Stimulated activated effector memory CD8-positive, alpha-beta T cell treated with anti-CD3 and anti-CD28 coated beads, Interleukin-12 subunit alpha, Interleukin-12 subunit beta, amount 100 ng/mL, for 72 hours (primary cell): Measurements from ENCODE around the gene CNTNAP2.

ENCODE experiments used
- ATAC-seq: fragments of 150-1000 bp; cut with Tn5 transposase; 2 replicates; pipeline ENCODE4 v1.10.0; 2021
- DNase-seq, 2 donors: peaks; one replicate each; pipeline ENCODE4 v3.0.0; 2021 to 2022; ENCODE audit warnings: low spot score in 2 of 2
- H3K27ac Mint-ChIP-seq: one replicate; pipeline ENCODE4 v1.8.0; 2022; ENCODE audit warnings: mild to moderate bottlenecking, mixed read lengths
- H3K36me3 Mint-ChIP-seq: one replicate; pipeline ENCODE4 v1.8.0; 2022; ENCODE audit warnings: mild to moderate bottlenecking, mixed read lengths
- H3K4me1 Mint-ChIP-seq: one replicate; pipeline ENCODE4 v1.8.0; 2022; ENCODE audit warnings: mixed read lengths
- H3K4me3 Mint-ChIP-seq: one replicate; pipeline ENCODE4 v1.8.0; 2022; ENCODE audit warnings: mild to moderate bottlenecking, mixed read lengths
- H3K9me3 Mint-ChIP-seq: one replicate; pipeline ENCODE4 v1.8.0; 2022; ENCODE audit warnings: mixed read lengths

The CNTNAP2 gene

DNA sequence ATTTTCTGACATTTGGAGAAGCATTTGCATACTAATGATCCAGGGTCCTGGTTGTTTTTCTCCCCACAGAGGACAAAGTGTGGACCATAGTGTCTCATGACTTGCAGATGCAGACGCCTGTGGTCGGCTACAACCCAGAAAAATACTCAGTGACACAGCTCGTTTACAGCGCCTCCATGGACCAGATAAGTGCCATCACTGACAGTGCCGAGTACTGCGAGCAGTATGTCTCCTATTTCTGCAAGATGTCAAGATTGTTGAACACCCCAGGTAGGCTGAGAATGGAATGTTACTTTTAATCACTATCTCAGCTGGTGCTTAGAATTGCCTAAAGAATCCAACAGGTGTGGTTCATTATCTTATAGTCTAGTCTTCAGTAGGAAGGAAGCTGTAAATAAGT, 1522.4 kb downstream of the CNTNAP2 start:
- no peak overlapping the region for H3K27ac Mint-ChIP-seq
- no peak for DNase-seq

DNA sequence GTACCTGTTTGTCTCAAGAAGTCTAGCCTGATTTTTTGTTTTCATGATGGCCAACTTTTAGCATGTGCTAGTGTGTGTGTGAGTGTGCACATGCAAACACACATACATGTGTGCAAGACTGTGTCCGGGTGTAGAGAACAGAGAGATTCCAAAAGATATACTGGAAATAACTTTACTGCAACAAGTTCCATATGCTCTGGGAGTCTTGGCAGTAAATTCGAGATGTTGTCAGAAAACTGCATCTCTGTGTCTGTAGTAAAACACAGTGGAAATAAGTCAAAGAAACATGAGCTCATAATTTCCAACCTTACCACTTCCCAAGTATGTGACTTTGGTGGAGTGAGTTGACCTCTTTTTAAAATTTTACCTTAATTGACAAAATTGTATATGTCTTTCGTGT, 1523.2 kb downstream of the CNTNAP2 start:
- ATAC-seq = no peak
- no peaks in the 10 kb centered on the region for H3K36me3 Mint-ChIP-seq

More for the DNA sequence above, 1522.4 kb downstream of the CNTNAP2 start:
- Mint-ChIP-seq H3K4me3 (no peak overlapping the region), H3K36me3 (no peaks in the 10 kb centered on the region), H3K9me3 (peaks cover 22% of the 10 kb centered on the region), H3K4me1 (no peaks in the 10 kb centered on the region)
- no peak for ATAC-seq

DNA sequence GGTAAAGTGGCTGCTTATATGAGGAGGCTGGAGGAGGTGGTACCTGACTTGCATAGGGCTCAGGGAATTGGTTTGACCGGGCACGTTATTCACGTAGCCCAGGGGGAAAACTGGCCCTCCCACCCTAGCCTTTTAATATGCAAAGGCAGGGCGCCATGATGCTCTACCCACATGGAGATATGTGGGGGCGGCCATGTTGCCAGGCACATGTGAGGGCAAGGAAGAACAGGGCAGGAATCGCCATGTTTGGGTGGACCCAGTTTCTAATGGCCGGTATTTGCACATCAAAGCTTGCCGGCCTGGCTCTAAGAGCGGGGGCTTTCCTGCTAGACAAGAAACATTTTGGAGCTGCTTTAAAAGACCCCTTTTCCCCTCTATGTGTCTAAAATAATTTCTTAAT, 1524.2 kb downstream of the CNTNAP2 start:
- H3K4me1 Mint-ChIP-seq = no peaks in the 10 kb centered on the region
- no peak for ATAC-seq

More for the DNA sequence above, 1523.2 kb downstream of the CNTNAP2 start:
- Mint-ChIP-seq H3K27ac (no peak overlapping the region), H3K9me3 (peaks cover 20% of the 10 kb centered on the region), H3K4me3 (no peak overlapping the region), H3K4me1 (no peaks in the 10 kb centered on the region)
- no peak for DNase-seq

DNA sequence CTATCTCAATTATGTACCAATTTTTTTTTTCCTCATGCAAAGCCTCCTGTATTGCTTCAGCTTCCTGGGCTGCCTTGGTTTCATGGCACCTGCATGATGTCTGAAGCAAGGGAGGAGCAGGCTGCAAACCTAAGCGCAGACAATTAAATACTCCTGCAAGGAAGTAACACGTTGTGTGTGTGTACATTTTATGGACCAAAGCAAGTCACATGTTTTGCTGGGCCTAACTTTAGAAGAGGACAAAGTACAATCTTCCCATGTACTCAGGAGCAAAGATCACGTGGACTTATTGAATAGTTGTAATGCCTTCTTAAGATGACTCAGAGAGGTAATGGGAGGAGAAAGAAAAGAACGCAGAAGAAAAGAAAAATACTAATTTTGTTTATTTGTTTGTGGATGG, 1530.0 kb downstream of the CNTNAP2 start:
- H3K4me1 Mint-ChIP-seq = no peaks in the 10 kb centered on the region
- no peaks in the 10 kb centered on the region for H3K36me3 Mint-ChIP-seq
- DNase-seq = no peak
- no peak overlapping the region for H3K27ac Mint-ChIP-seq
- H3K9me3 Mint-ChIP-seq = peaks cover 18% of the 10 kb centered on the region
- no peak overlapping the region for H3K4me3 Mint-ChIP-seq
- ATAC-seq = no peak

More for the DNA sequence above, 1524.2 kb downstream of the CNTNAP2 start:
- no peaks in the 10 kb centered on the region for H3K36me3 Mint-ChIP-seq
- no peak overlapping the region for H3K4me3 Mint-ChIP-seq
- no peak for DNase-seq
- no peak overlapping the region for H3K27ac Mint-ChIP-seq
- peaks cover 17% of the 10 kb centered on the region for H3K9me3 Mint-ChIP-seq

DNA sequence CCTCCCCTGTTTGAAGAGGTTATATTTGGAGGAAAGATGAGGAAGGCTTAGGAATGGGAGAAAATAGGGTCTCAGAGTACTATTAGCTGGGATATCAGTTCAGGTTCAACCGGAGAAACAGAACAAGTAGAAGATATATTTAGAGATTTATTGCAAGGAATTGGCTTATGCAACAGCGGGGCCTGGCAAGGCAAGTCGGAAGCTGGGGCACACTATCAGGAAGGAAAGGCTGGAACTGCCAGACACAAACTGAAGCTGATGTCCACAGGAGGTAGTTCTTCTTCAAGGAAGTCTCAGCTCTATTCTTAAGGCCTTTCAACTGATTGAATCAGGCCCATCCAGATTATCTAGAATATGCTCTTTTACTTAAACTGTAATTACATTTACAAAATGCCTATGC, 1534.4 kb downstream of the CNTNAP2 start:
- no peaks in the 10 kb centered on the region for H3K4me1 Mint-ChIP-seq
- DNase-seq = no peak
- no peak overlapping the region for H3K27ac Mint-ChIP-seq
- no peak for ATAC-seq
- no peak overlapping the region for H3K4me3 Mint-ChIP-seq
- no peaks in the 10 kb centered on the region for H3K36me3 Mint-ChIP-seq
- peaks cover 16% of the 10 kb centered on the region for H3K9me3 Mint-ChIP-seq

DNA sequence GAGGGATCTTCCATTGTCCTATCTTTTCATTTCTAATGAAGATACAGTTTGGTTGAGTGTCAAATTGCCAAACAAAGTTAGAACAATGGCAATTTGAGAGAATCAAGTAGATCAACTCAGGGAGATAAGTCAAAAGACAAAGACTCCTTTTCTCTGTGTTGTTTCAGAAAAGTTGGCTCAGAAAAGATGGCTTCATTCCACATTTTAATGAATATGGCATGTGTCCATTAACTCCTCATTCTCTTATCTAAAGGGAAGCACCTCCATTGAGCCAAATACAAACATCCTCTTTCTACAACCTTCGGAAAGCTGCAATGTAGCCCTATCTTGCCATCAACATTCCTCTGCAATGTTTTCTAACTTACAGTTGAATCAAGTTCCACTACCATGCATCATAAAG, 1535.0 kb downstream of the CNTNAP2 start:
- no peak overlapping the region for H3K4me3 Mint-ChIP-seq
- H3K27ac Mint-ChIP-seq = no peak overlapping the region
- peaks cover 18% of the 10 kb centered on the region for H3K9me3 Mint-ChIP-seq
- no peak for DNase-seq
- H3K36me3 Mint-ChIP-seq = no peaks in the 10 kb centered on the region
- ATAC-seq = no peak
- no peaks in the 10 kb centered on the region for H3K4me1 Mint-ChIP-seq

DNA sequence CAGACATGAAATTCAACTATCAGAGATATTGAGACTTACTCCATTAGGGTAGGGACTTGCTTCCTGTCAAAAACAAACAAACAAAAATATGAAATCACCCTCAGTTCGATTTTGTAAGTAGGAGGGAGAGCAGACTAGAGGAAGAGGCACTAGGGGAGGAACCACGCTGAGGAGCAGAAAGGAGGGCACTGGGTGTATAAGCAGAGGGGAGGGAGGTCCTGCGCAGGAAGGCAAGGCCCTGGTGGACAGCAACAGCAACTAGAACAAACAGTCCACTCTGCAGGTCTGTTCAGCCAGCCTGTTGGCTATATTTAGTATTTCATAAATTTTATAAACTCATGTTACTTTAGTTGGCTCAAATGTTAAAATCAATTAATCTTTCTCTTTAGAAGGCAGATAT, 1536.9 kb downstream of the CNTNAP2 start:
- no peak for DNase-seq
- H3K9me3 Mint-ChIP-seq = peaks cover 11% of the 10 kb centered on the region
- H3K36me3 Mint-ChIP-seq = no peaks in the 10 kb centered on the region
- ATAC-seq = no peak
- no peak overlapping the region for H3K4me3 Mint-ChIP-seq
- H3K4me1 Mint-ChIP-seq = no peaks in the 10 kb centered on the region
- H3K27ac Mint-ChIP-seq = no peak overlapping the region

DNA sequence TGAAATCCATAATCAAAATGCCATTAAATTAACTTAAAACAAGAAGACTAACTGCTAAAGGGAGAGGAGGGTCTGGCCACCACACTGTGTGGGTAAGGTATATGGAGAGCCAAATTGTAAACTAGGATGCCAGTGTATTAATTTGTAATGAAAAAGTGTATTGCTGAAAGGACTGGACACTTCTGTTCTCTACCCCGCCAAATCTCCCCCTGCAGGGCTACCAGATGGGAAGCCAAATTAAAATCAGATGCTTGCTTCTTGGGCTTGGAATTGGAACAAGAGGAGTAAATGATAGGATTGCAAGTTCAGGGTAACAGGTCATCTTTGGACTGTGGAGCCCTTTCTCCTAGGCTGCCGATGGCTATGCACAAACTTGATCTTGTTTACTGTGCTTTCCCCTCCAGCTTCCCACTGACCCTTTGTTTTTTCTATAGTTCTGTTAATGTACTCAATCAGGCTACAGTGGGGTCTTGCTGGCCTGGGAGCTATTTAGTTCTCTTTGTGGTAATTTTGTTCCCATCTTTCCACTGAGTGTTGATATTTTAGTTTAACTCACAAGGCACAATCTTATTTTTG, 1541.9 kb downstream of the CNTNAP2 start:
- Mint-ChIP-seq H3K4me3 (no peak overlapping the region), H3K36me3 (no peaks in the 10 kb centered on the region), H3K4me1 (no peaks in the 10 kb centered on the region), H3K27ac (no peak overlapping the region), H3K9me3 (peaks cover 14% of the 10 kb centered on the region)
- ATAC-seq (no peak), DNase-seq (no peak)

DNA sequence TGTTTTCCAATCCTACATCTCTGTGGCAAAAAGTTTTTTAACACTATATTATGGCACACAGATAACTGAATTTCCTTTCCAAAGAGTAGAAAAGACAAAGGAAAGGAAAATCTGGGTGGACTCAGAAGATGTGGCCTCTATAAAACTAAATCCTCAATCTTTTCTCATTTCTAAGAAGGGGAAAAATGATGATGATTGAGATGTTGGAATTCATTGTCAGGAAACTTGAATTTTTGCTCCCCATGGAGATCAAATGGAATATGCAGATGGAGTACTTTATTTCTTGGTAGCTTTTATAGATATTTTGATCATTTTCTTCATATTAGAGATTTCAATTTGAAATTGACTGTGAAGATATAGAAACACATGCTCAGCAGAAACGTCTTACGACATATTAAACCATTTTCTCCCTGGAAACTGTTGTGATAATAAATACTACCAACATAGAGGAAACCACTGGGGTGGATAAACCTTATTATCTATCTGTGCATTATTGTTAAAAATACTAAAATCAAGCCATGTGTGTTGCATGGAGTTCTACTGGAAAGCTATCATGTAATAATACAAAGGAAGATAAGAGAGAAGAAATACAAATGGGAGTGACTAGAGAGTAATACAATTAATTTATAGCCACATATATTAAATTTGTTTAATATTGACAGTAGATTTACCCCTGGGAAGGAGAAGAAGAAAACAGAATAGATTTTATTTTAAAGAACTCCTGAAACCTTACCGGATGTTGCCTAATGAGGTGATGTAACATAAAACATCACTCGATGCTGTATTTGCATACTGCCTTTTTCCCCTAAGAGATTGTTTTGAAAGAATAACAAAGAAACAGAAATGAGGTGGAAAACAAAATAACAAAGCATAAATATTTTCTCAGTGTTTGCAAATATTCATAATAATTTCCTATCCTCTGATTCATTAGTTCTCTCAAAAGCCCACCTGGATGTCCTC, 1542.7 kb downstream of the CNTNAP2 start:
- Mint-ChIP-seq H3K4me1 (no peaks in the 10 kb centered on the region), H3K4me3 (no peak overlapping the region), H3K27ac (no peak overlapping the region), H3K9me3 (peaks cover 14% of the 10 kb centered on the region), H3K36me3 (no peaks in the 10 kb centered on the region)
- ATAC-seq = no peak
- no peak for DNase-seq

DNA sequence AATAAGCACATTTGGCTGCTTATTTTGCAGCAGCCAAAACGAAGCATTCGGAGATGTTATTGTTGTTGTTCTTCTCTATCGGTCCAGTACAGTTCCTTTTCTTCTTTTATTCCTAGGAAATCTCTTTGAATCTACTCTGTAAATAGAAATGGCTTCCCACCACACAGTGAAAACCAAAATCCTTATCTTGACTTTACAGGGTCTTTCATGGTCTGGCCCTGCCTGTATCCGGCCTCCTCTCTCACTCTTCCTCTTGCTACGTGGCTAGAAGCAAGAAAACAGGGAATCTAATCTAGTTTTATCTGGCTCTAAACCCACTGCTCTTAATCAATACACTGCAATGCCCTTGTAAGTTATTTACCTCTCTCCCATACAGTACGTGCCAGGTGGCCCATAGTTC, 1547.9 kb downstream of the CNTNAP2 start:
- peaks cover 25% of the 10 kb centered on the region for H3K9me3 Mint-ChIP-seq
- H3K4me1 Mint-ChIP-seq = no peaks in the 10 kb centered on the region
- ATAC-seq (no peak), DNase-seq (no peak)
- H3K27ac Mint-ChIP-seq = no peak overlapping the region
- no peaks in the 10 kb centered on the region for H3K36me3 Mint-ChIP-seq
- H3K4me3 Mint-ChIP-seq = no peak overlapping the region

DNA sequence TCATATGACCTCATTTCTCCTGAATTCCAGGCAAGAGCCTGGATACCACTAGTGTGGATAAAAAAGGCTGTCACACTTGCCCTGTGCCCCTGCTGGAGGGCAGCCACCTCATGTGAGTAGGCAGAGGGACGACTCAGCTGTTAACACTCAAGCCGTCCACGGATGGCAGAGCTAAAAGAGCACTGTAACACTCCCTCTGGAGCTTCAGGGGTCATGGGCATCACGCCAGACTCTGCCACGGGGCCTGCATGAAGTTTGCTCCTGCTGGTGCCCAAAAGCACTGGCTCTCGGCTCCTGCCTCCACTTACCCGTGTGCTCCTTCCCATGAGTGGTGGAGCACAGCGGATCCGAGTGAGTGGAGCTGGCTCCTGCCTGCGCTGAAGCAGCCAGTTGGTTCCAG, 1554.2 kb downstream of the CNTNAP2 start:
- Mint-ChIP-seq H3K9me3 (peaks cover 12% of the 10 kb centered on the region), H3K4me3 (no peak overlapping the region), H3K4me1 (no peaks in the 10 kb centered on the region), H3K27ac (no peak overlapping the region), H3K36me3 (no peaks in the 10 kb centered on the region)
- ATAC-seq (no peak), DNase-seq (no peak)

DNA sequence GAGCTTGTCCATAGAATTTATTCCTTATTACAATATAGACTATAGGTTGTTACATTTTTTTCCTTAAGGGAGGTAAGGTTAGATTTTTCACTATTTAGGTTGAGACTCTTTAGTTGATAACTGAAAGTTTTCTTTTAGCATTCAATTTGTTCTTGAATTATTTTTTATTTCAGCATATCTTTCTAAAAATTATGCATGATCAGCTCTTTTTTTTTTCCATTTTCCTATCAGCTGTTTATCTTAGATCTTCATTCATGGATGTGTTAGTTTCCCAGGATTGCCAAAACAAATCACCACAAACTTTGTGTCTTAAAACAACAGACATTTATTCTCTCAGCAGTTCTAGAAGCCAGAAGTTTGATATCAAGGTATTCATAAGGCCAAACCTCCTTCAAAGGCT, 1558.1 kb downstream of the CNTNAP2 start:
- no peaks in the 10 kb centered on the region for H3K4me1 Mint-ChIP-seq

DNA sequence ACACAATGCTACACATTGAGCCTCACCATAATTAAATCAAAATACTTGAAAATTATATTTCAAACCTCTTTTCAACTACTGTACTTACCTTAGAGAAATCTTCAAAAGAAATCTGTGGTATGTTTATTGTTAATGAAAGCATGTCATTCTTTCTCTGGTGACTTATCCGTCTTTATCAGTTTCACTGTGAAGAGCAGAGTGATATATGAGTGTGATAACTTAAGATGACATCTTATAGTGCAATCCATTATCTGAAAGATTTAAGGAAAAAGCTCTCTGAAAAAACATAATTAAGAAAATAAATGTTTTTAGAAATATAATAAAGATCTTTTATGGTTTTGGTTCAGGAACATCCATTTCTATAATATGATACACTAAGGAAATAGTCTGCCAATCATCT, 1562.3 kb downstream of the CNTNAP2 start:
- no peak for DNase-seq
- Mint-ChIP-seq H3K27ac (no peak overlapping the region), H3K4me3 (no peak overlapping the region), H3K4me1 (no peaks in the 10 kb centered on the region), H3K36me3 (no peaks in the 10 kb centered on the region), H3K9me3 (peaks cover 6% of the 10 kb centered on the region)
- no peak for ATAC-seq

More for the DNA sequence above, 1558.1 kb downstream of the CNTNAP2 start:
- DNase-seq (no peak), ATAC-seq (no peak)
- Mint-ChIP-seq H3K4me3 (no peak overlapping the region), H3K27ac (no peak overlapping the region), H3K9me3 (peaks cover 7% of the 10 kb centered on the region), H3K36me3 (no peaks in the 10 kb centered on the region)

DNA sequence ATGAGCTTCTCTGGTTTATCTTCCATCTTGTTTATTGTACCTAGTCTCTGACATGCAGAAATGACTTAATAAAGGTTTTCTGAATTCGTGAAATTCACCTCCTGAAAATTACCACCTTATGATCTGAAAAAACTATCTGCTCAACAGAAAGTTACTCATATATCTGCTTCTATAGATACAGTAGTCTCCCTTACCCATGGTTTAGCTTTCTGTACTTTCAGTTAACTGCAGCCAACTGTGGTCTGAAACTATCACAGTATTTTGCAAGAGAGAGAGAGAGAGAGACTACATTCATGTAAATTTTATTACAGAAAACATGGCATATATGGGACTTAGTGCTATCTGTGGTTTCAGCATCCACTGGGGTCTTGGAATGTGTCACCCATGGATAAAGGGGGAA, 1564.9 kb downstream of the CNTNAP2 start:
- H3K4me3 Mint-ChIP-seq = no peak overlapping the region
- H3K27ac Mint-ChIP-seq = no peak overlapping the region
- H3K9me3 Mint-ChIP-seq = peaks cover 5% of the 10 kb centered on the region
- DNase-seq = no peak
- H3K36me3 Mint-ChIP-seq = no peaks in the 10 kb centered on the region
- H3K4me1 Mint-ChIP-seq = no peaks in the 10 kb centered on the region
- ATAC-seq = no peak

DNA sequence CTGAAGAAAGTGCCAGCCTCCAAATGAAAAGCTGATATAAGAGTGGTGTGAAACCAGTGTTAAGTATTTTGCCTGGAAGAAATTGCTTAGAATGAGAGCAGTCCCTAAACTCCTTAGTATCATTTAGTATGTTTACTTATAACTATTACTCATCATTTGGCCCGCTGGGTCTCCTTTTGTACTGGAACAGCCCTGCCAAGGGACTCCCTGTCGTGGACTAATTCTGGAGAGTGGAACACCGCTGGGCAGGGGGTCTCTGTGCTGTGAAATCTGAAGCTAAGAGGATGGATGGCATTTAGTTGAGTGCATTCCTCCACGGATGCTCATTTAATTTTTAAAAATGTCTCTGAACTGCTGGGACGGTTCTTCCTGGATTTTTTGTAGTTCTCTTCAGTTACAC, 1584.1 kb downstream of the CNTNAP2 start:
- no peak overlapping the region for H3K4me3 Mint-ChIP-seq
- H3K27ac Mint-ChIP-seq = no peak overlapping the region
- no peak for ATAC-seq
- H3K9me3 Mint-ChIP-seq = peaks cover 27% of the 10 kb centered on the region
- DNase-seq = no peak
- H3K4me1 Mint-ChIP-seq = no peaks in the 10 kb centered on the region
- no peaks in the 10 kb centered on the region for H3K36me3 Mint-ChIP-seq

DNA sequence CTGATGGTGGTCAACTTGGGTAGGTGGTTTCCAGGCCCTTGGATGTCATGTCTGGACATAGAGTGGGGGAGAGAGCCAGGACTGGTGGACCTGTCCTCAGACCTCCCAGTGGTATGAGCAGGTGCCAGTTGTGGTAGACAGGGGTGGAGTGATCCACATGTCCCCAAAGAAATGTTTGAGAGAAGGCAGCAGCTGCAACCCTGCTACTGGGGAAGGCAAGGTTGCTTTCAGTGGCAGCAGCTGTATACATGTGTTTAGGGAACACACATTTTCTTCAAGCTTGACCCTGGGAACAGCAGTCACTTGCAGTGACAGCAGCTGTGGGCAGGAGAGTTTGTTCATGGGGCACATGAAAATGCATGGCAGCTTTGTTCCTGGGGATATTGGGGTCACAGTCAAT, 1591.3 kb downstream of the CNTNAP2 start:
- DNase-seq (no peak), ATAC-seq (no peak)
- Mint-ChIP-seq H3K9me3 (peaks cover 21% of the 10 kb centered on the region), H3K4me1 (no peaks in the 10 kb centered on the region), H3K36me3 (no peaks in the 10 kb centered on the region), H3K27ac (no peak overlapping the region), H3K4me3 (no peak overlapping the region)
